HepG2 (cell line): ENCODE results near the gene COPS9.

Source experiments
- ATF2 ChIP-seq: sonication (generic); formaldehyde crosslinking; IDR thresholded peaks from 2 replicates; pipeline ENCODE4 v1.4.0; 2020; ENCODE audit warnings: missing genetic modification reagents
- TBP ChIP-seq: sonication (generic); formaldehyde crosslinking; IDR thresholded peaks from 2 replicates; pipeline ENCODE4 v1.5.0; 2020; ENCODE audit warnings: missing genetic modification reagents
- ZNF317 ChIP-seq: sonication (generic); formaldehyde crosslinking; IDR thresholded peaks from 2 replicates; pipeline ENCODE4 v1.5.0; 2020; ENCODE audit warnings: mild to moderate bottlenecking, missing genetic modification reagents
- ZNF883 ChIP-seq: sonication (generic); formaldehyde crosslinking; IDR thresholded peaks from 2 replicates; pipeline ENCODE4 v1.5.1; 2020; ENCODE audit warnings: mild to moderate bottlenecking, missing genetic modification reagents; ENCODE audit errors: not compliant biosample characterization
- TF ChIP-seq, protein P1 (sequence below): sonication (generic); formaldehyde crosslinking; IDR thresholded peaks from 2 replicates; pipeline ENCODE4 v1.4.0; 2020; ENCODE audit warnings: mild to moderate bottlenecking, missing genetic modification reagents, borderline replicate concordance

DNA sequence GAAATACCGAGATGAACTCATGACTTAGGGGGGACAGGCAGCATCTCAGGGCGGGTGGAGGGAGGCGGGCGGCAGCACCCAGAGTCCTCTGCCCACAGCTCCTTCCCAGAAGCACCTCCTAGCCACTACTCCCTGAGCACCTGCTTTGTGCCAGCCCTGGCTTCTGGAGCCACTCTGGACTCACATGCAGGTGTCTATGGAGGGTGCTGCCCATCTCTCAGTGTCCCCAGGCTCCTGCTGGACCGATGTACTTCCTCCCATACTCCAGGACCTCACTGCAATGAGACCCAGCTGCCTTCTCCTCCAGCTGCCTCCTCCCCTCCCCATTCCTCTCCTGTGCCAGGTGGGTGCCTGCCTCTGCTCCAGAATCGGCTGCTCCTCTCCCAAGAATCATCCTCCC lies 26.4 kb upstream of the COPS9 start:
- no peak for TF ChIP-seq ZNF883 (CRISPR knock-in tag)
- TF ChIP-seq TBP (CRISPR knock-in tag) = no peak
- no peak for TF ChIP-seq ZNF317 (CRISPR knock-in tag)
- TF ChIP-seq, protein P1, sequence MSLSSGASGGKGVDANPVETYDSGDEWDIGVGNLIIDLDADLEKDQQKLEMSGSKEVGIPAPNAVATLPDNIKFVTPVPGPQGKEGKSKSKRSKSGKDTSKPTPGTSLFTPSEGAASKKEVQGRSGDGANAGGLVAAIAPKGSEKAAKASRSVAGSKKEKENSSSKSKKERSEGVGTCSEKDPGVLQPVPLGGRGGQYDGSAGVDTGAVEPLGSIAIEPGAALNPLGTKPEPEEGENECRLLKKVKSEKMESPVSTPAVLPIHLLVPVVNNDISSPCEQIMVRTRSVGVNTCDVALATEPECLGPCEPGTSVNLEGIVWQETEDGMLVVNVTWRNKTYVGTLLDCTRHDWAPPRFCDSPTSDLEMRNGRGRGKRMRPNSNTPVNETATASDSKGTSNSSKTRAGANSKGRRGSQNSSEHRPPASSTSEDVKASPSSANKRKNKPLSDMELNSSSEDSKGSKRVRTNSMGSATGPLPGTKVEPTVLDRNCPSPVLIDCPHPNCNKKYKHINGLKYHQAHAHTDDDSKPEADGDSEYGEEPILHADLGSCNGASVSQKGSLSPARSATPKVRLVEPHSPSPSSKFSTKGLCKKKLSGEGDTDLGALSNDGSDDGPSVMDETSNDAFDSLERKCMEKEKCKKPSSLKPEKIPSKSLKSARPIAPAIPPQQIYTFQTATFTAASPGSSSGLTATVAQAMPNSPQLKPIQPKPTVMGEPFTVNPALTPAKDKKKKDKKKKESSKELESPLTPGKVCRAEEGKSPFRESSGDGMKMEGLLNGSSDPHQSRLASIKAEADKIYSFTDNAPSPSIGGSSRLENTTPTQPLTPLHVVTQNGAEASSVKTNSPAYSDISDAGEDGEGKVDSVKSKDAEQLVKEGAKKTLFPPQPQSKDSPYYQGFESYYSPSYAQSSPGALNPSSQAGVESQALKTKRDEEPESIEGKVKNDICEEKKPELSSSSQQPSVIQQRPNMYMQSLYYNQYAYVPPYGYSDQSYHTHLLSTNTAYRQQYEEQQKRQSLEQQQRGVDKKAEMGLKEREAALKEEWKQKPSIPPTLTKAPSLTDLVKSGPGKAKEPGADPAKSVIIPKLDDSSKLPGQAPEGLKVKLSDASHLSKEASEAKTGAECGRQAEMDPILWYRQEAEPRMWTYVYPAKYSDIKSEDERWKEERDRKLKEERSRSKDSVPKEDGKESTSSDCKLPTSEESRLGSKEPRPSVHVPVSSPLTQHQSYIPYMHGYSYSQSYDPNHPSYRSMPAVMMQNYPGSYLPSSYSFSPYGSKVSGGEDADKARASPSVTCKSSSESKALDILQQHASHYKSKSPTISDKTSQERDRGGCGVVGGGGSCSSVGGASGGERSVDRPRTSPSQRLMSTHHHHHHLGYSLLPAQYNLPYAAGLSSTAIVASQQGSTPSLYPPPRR (CRISPR knock-in tag) = no peak
- no peak for TF ChIP-seq ATF2 (CRISPR knock-in tag)
